Measurements from ENCODE around the gene NOVA2. TPM values are rescaled to one million over a fixed set of nuclear protein-coding genes. Genes with fewer than 3 reads are reported as not detected.

Gene NOVA2
- total RNA-seq, 1 donor from 2014 or later = 0.40 TPM

- peak; percentile 63 for ATAC-seq
Measured at GRCh38 chr19:46000491-46001246, 27.0 kb upstream of the NOVA2 start.

- no peak for ATAC-seq
Measured at GRCh38 chr19:45999653-46000121, 26.0 kb upstream of the NOVA2 start.

- ATAC-seq = no peak
Measured at GRCh38 chr19:45998834-45999233, 25.2 kb upstream of the NOVA2 start.

- no peak for ATAC-seq
Measured at GRCh38 chr19:45996933-45997332, 23.3 kb upstream of the NOVA2 start.

GRCh38 chr19:45995715-45996385 is 22.2 kb upstream of the NOVA2 start:
- no peak for ATAC-seq

GRCh38 chr19:45994998-45995714 is 21.5 kb upstream of the NOVA2 start, which contains the start of gene CCDC61:
Gene CCDC61, plus strand, starts transcription at chr19:45995467. Its CDS starts 7,552 bp downstream, at chr19:46003019.
- ATAC-seq = peak; percentile 99

- no peak for ATAC-seq
Measured at GRCh38 chr19:45994456-45994997, 20.9 kb upstream of the NOVA2 start.

- ATAC-seq = no peak
Measured at GRCh38 chr19:45990113-45990728, 16.6 kb upstream of the NOVA2 start.

GRCh38 chr19:45985321-45985720 is 11.7 kb upstream of the NOVA2 start:
- no peak for ATAC-seq

- ATAC-seq = no peak
Measured at GRCh38 chr19:45981350-45981749, 7.7 kb upstream of the NOVA2 start.

- no peak for ATAC-seq
Measured at GRCh38 chr19:45978156-45978555, 4.5 kb upstream of the NOVA2 start.

GRCh38 chr19:45976178-45976577 is 2.5 kb upstream of the NOVA2 start:
- no peak for ATAC-seq

GRCh38 chr19:45975306-45976070 is 1.8 kb upstream of the NOVA2 start:
- no peak for ATAC-seq

GRCh38 chr19:45972947-45973540 is 621 bp downstream of the NOVA2 start:
- ATAC-seq = no peak

GRCh38 chr19:45972081-45972946 is 1.4 kb downstream of the NOVA2 start:
- ATAC-seq = peak; percentile 58

GRCh38 chr19:45971260-45971902 is 2.3 kb downstream of the NOVA2 start:
- ATAC-seq = no peak

GRCh38 chr19:45969676-45970075 is 4.0 kb downstream of the NOVA2 start:
- no peak for ATAC-seq

GRCh38 chr19:45968626-45969025 is 5.0 kb downstream of the NOVA2 start:
- ATAC-seq = no peak

GRCh38 chr19:45967246-45967645 is 6.4 kb downstream of the NOVA2 start:
- no peak for ATAC-seq

GRCh38 chr19:45962021-45962420 is 11.6 kb downstream of the NOVA2 start:
- no peak for ATAC-seq

Data from esophagus mucosa (tissue), 1 donor.